ENCODE data around the gene SLC41A1. TPM values are rescaled to one million over a fixed set of nuclear protein-coding genes. Genes with fewer than 3 reads are reported as not detected.

The SLC41A1 gene
- total and polyA plus RNA-seq, 2 donors (not counting 3 experiments of a cell fraction or from before 2014, with no cell fraction given) = 21.7 to 22.0 TPM

DNA sequence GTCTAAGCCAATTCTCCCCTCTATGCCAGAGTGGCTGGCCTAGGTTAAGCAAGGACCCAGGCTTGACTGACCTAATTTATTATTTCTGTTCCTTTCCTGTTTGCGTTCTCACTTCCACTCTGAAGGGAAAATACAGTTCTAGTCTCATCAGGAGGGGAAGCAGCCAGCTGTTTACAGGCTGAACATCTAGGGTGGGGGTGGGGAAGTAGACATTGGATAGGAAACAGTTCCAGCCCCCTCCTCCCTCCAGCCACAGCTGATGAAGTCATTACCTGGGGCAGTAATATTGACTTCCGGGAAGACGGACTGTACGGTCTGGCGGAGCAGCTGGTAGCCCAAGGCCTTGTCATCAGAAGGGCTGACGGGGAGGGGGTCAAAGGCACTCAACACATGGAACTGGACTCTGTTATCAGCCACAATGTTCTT, 19.3 kb upstream of the SLC41A1 start:
- ChIA-PET POLR2A (no interaction called here), CTCF (interaction anchor here (1.1 to 1.8 kb wide), 2 partner anchors 67 to 145 kb away, joined by 3 to 5 read pairs; no protein-coding TSS in a partner anchor)
- Histone ChIP-seq H3K9me3 (replicated peaks; ENCODE audit: control insufficient read depth, insufficient read depth, low read length) (no peaks in the 10 kb centered on the region), H3K4me2 (ENCODE audit: insufficient read depth, low read length) (no peak overlapping the region), H3K9me1 (replicated peaks; ENCODE audit: control insufficient read depth, extremely low read depth, insufficient read depth, low read length) (no peaks in the 10 kb centered on the region), H3K36me3 (ENCODE audit: control insufficient read depth in 2 of 2, extremely low read depth in 1 of 2, insufficient read depth in 2 of 2, low read length in 2 of 2) (no peaks in the 10 kb centered on the region), H3K9ac (replicated peaks; ENCODE audit: extremely low read depth, insufficient read depth, low read length) (no peak overlapping the region), H3K27me3 (ENCODE audit: control insufficient read depth in 2 of 2, insufficient read depth in 2 of 2, low read length in 2 of 2) (peaks cover 2 to 5% of the 10 kb centered on the region in 2 experiments), H3K79me2 (ENCODE audit: control insufficient read depth, insufficient read depth, low read length) (no peaks in the 10 kb centered on the region), H4K20me1 (replicated peaks; ENCODE audit: control insufficient read depth, extremely low read depth, insufficient read depth, low read length) (no peaks in the 10 kb centered on the region), H3K27ac (ENCODE audit: insufficient read depth, low read depth, low read length) (no peak overlapping the region), H3K4me3 (replicated peaks in 1 of 3; ENCODE audit: insufficient read depth in 1 of 3, low read depth in 1 of 3, low read length in 3 of 3) (no peak overlapping the region), H2AFZ (ENCODE audit: low read depth, low read length) (peak overlapping the region; percentile 27), H3K4me1 (ENCODE audit: control insufficient read depth, extremely low read depth, insufficient read depth, low read length) (no peaks in the 10 kb centered on the region)
- dilution Hi-C loops (cut with MboI; ENCODE audit: extremely low pct_ligation_motif_present, low sequenced_read_pairs) (no loop called here), intact Hi-C loops (cut with micrococcal nuclease) (loop anchor here (2.0 kb wide), 1 partner anchor 20 kb away; the partner anchor contains the start of gene SLC41A1)
- TF ChIP-seq JUN (IDR thresholded peaks at IDR 0.05; ENCODE audit: borderline replicate concordance, insufficient read depth, insufficient read length, low read depth) = no peak
- no peak for TF ChIP-seq FOS (IDR thresholded peaks at IDR 0.05; ENCODE audit: borderline replicate concordance, insufficient read depth, low read length)
- no peak for TF ChIP-seq CTCF (IDR thresholded peaks at IDR 0.05; ENCODE audit: extremely low read depth in 1 of 2, insufficient read depth in 1 of 2, low read depth in 1 of 2, low read length in 2 of 2)
- TF ChIP-seq, protein P1, sequence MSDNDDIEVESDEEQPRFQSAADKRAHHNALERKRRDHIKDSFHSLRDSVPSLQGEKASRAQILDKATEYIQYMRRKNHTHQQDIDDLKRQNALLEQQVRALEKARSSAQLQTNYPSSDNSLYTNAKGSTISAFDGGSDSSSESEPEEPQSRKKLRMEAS (IDR thresholded peaks at IDR 0.05; ENCODE audit: insufficient read depth, insufficient read length) = no peak
- no peak for TF ChIP-seq MYC (IDR thresholded peaks at IDR 0.05; ENCODE audit: low read depth, low read length)
- no peak for TF ChIP-seq POLR2A (IDR thresholded peaks at IDR 0.05; ENCODE audit: low read depth, low read length)
- no peak for TF ChIP-seq GATA2 (IDR thresholded peaks at IDR 0.05; ENCODE audit: insufficient read depth, insufficient read length, low read depth, low read length)
- TF ChIP-seq POLR2AphosphoS5 (IDR thresholded peaks at IDR 0.05; ENCODE audit: insufficient read depth, low read depth, low read length) = no peak
- no peak for TF ChIP-seq EZH2 (IDR thresholded peaks at IDR 0.05; ENCODE audit: borderline replicate concordance, low read depth, low read length, severe bottlenecking)
- peak; percentile 18 for FAIRE-seq
- no TSS peak for BruUV-seq (replicated peaks)
- DNase-seq (ENCODE audit: low read depth, low spot score) = no peak
